ENCODE measurements around the gene PTRHD1.
A peak's percentile ranks its signal among the peaks of the same experiment; 100 is the strongest.

Gene PTRHD1

GRCh38 chr2:24756789-24757188 is 36.4 kb downstream of the PTRHD1 start:
- DNase-seq (ENCODE audit: low spot score): no peak

GRCh38 chr2:24754985-24755705 is 38.0 kb downstream of the PTRHD1 start:
- no peak for DNase-seq (ENCODE audit: low spot score)

GRCh38 chr2:24749069-24749691 is 44.0 kb downstream of the PTRHD1 start:
- DNase-seq (ENCODE audit: low spot score): no peak

GRCh38 chr2:24747299-24747698 is 45.9 kb downstream of the PTRHD1 start:
- no peak for DNase-seq (ENCODE audit: low spot score)

DNA sequence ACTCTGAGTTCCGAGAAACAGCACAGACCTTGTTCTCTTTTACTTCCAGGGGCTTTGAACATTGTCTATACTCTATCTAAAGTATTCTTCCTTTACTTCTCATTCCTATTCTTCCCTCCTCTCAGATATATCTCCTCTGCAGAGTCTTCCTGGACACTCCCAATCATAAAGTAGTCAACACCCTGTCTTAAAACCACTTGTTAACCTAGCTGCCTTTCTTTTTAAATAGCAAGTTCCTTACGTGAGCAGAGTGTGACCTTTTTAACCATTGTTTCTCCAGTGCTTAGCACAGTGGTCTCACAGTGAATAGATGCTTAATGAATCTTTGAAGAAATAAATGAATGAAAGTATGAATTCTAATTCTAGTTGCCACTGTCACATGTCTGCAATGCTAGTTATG is 47.4 kb downstream of the PTRHD1 start:
- no peak for DNase-seq (ENCODE audit: low spot score)

DNA sequence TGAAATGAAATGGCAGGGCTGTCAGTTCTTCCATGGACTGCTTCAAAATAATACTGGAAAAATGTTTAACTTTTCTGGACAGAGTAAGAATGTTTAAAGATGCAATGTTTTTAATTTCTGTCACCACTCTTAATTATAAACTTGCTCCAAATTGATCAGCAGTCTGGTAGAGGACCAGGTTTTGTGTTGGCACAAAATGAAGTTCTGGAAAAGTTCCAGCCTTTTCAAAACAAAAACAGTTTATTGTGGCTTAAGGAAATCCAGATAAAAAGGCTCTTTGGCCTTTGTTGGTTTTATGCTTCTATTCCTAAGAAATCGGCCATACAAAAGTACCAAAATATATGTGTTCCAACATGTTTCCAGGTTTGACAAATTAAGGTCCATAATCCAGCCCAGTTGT is 48.8 kb downstream of the PTRHD1 start:
- no peak for DNase-seq (ENCODE audit: low spot score)

DNA sequence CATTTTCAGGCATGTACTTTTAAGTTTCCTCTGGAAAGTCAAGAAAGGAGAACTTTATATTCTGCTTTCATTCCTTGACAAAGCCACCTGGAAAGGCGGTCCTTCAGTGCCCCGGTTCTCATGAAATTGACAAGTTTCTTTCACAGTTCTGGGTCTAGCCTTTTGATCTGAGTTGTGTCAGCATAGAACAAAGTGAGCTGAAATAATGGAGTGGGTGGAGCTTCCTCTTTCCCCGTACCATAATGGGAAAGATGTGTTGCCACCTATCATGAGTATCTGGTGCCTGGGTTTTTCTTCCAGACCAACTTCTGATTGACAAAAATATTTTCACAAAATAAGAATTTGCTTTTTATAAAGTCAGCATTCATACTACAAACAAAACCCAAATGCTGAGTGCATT is 49.3 kb downstream of the PTRHD1 start:
- DNase-seq (ENCODE audit: low spot score): peak; percentile 10

DNA sequence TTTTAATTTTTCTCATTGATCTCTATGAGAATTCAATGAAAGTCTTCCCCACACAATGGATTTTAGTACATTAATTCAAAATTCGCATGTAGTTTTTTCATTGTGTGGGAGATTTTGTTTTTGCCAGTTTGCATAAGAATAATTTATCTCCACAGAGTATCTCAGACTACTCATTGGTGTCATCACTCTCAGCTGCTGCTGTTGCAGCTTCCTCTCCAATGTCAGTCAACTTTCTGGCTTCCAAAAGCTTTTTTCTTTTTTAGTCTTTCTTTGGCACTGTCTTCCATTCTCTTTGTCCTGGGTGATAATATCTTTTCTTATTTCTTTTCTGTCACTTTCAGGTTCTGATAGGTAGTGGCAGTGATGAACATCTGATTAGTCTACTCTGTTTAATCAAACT is 50.5 kb downstream of the PTRHD1 start:
- no peak for DNase-seq (ENCODE audit: low spot score)

GRCh38 chr2:24740142-24740541 is 53.0 kb downstream of the PTRHD1 start:
- DNase-seq (ENCODE audit: low spot score): no peak

Data from CD4-positive, alpha-beta T cell treated with Interleukin-15 for 4 hours (primary cell).